SK-N-SH (cell line): ENCODE results near the gene SURF6. TPM values are rescaled to one million over a fixed set of nuclear protein-coding genes. Genes with fewer than 3 reads are reported as not detected.

ENCODE experiments used
- CTCF ChIA-PET: fragments of 300-600, 350-600 bp; formaldehyde crosslinking; extraction: SDS; loops from one replicate; lab custom pipeline; 2021; lab: Yijun Ruan, JAX
- POLR2A ChIA-PET: fragments of 350-600 bp; sonication (Branson Sonifier 250); formaldehyde crosslinking; extraction: SDS; loops from one replicate; lab custom pipeline; 2020; ENCODE audit warnings: antibody characterized with exemption, inconsistent platforms; lab: Yijun Ruan, JAX
- DNase-seq: peaks from one replicate; pipeline ENCODE4 v3.0.0; 2012
- H2AFZ ChIP-seq: fragments of 200-600 bp; sonication (generic); 2 replicates; pipeline ENCODE4 v1.8.1; 2016; ENCODE audit warnings: antibody characterized with exemption, mild to moderate bottlenecking, low read depth
- H3F3A ChIP-seq: fragments of 200-600 bp; sonication (generic); replicated peaks from 2 replicates; pipeline ENCODE3; 2016; ENCODE audit warnings: antibody characterized with exemption, mild to moderate bottlenecking; ENCODE audit not compliant: insufficient read depth
- H3K27ac ChIP-seq, 2 experiments: fragments of 200-500 bp in 1 of 2; fragments of 200-600 bp in 1 of 2; sonication (Bioruptor generic) in 1 of 2; sonication (generic), shearing (Covaris generic) in 1 of 2; 2 replicates each; pipeline versions ENCODE4 v1.5.1 to v1.6.1; 2014 to 2016; ENCODE audit warnings: low read depth in 2 of 2, inconsistent platforms in 1 of 2, low read length in 1 of 2, mild to moderate bottlenecking in 1 of 2, mixed read lengths in 1 of 2
- H3K27me3 ChIP-seq: fragments of 200-600 bp; sonication (generic), shearing (Covaris generic); 2 replicates; pipeline ENCODE4 v1.6.1; 2016; ENCODE audit warnings: mixed run types; ENCODE audit not compliant: insufficient read depth
- H3K36me3 ChIP-seq, 2 experiments: fragments of 200-500 bp in 1 of 2; fragments of 200-600 bp in 1 of 2; sonication (Bioruptor generic) in 1 of 2; sonication (generic) in 1 of 2; replicated peaks in 1 of 2; 2 replicates each; pipeline versions ENCODE3 to v1.5.1; 2014 to 2016; ENCODE audit warnings: low read length in 1 of 2, mild to moderate bottlenecking in 1 of 2; ENCODE audit not compliant: insufficient read depth in 2 of 2, control insufficient read depth in 1 of 2
- H3K4me1 ChIP-seq, 2 experiments: fragments of 200-500 bp in 1 of 2; fragments of 200-600 bp in 1 of 2; sonication (Bioruptor generic) in 1 of 2; sonication (generic), shearing (Covaris generic) in 1 of 2; 2 replicates each; pipeline versions ENCODE4 v1.5.1 to v1.6.1; 2014 to 2016; ENCODE audit warnings: low read depth in 1 of 2, low read length in 1 of 2, mixed run types in 1 of 2; ENCODE audit not compliant: insufficient read depth in 2 of 2, control insufficient read depth in 1 of 2
- H3K4me2 ChIP-seq: fragments of 200-600 bp; sonication (generic), shearing (Covaris generic); 2 replicates; pipeline ENCODE4 v1.6.1; 2017; ENCODE audit warnings: mixed run types
- H3K4me3 ChIP-seq, 2 experiments: fragments of 200-500 bp in 1 of 2; fragments of 200-600 bp in 1 of 2; sonication (Bioruptor generic) in 1 of 2; sonication (generic), shearing (Covaris generic) in 1 of 2; 2 replicates each; pipeline versions ENCODE4 v1.5.1 to v1.8.1; 2014 to 2016; ENCODE audit warnings: low read depth in 2 of 2, inconsistent platforms in 1 of 2, low read length in 1 of 2, mild to moderate bottlenecking in 1 of 2, mixed read lengths in 1 of 2, moderate library complexity in 1 of 2
- H3K79me2 ChIP-seq: fragments of 200-600 bp; sonication (generic); 2 replicates; pipeline ENCODE4 v1.8.1; 2017; ENCODE audit warnings: mild to moderate bottlenecking; ENCODE audit not compliant: insufficient read depth
- H3K9ac ChIP-seq: fragments of 200-600 bp; sonication (generic); 2 replicates; pipeline ENCODE4 v1.6.1; 2017; ENCODE audit warnings: mixed run types
- H3K9me2 ChIP-seq: fragments of 200-600 bp; sonication (generic); 2 replicates; pipeline ENCODE4 v1.6.1; 2017; ENCODE audit warnings: mixed run types
- H3K9me3 ChIP-seq: fragments of 200-600 bp; sonication (generic); 2 replicates; pipeline ENCODE4 v1.6.1; 2017; ENCODE audit warnings: mixed run types, mild to moderate bottlenecking, moderate library complexity
- H4K20me1 ChIP-seq: fragments of 200-600 bp; sonication (generic); 2 replicates; pipeline ENCODE4 v1.6.1; 2017; ENCODE audit warnings: mild to moderate bottlenecking, mixed run types; ENCODE audit not compliant: insufficient read depth
- EP300 ChIP-seq, 2 experiments: IDR thresholded peaks; 2 replicates each; pipeline versions ENCODE4 v1.4.0 to v1.6.1; 2012; ENCODE audit warnings: borderline replicate concordance in 1 of 2, low read depth in 1 of 2, low read length in 1 of 2
- FOXM1 ChIP-seq: IDR thresholded peaks from 2 replicates; pipeline ENCODE4 v1.4.0; 2012; ENCODE audit warnings: low read depth, mild to moderate bottlenecking
- GATA2 ChIP-seq: sonication (generic); formaldehyde crosslinking; IDR thresholded peaks from 2 replicates; pipeline ENCODE4 v1.5.0; 2020; ENCODE audit warnings: mild to moderate bottlenecking, missing genetic modification reagents
- JUND ChIP-seq: IDR thresholded peaks from 2 replicates; pipeline ENCODE4 v1.4.0; 2012
- MAX ChIP-seq: IDR thresholded peaks from 2 replicates; pipeline ENCODE4 v1.4.0; 2012; ENCODE audit warnings: low read depth
- MXI1 ChIP-seq: IDR thresholded peaks from 2 replicates; pipeline ENCODE4 v1.6.1; 2012; ENCODE audit warnings: mild to moderate bottlenecking, low read depth, low read length, improper control_type of control experiment
- NFIC ChIP-seq: IDR thresholded peaks from 2 replicates; pipeline ENCODE4 v1.4.0; 2012; ENCODE audit warnings: borderline replicate concordance
- NRF1 ChIP-seq: IDR thresholded peaks from 2 replicates; pipeline ENCODE4 v1.6.1; 2012; ENCODE audit warnings: low read depth, mild to moderate bottlenecking, low read length
- PBX3 ChIP-seq: IDR thresholded peaks from 2 replicates; pipeline ENCODE4; 2012
- RCOR1 ChIP-seq: fragments of 150-350 bp; IDR thresholded peaks from 2 replicates; pipeline ENCODE4 v1.6.1; 2017; ENCODE audit warnings: antibody characterized with exemption, low read length
- RFX5 ChIP-seq: IDR thresholded peaks from 2 replicates; pipeline ENCODE4 v1.6.1; 2012; ENCODE audit warnings: mild to moderate bottlenecking, improper control_type of control experiment, low read length
- RXRA ChIP-seq: IDR thresholded peaks from 2 replicates; pipeline ENCODE4 v1.4.0; 2012; ENCODE audit warnings: low read depth, mild to moderate bottlenecking, borderline replicate concordance
- SIN3A ChIP-seq: IDR thresholded peaks from 2 replicates; pipeline ENCODE4 v1.6.1; 2012; ENCODE audit warnings: low read depth, mild to moderate bottlenecking, low read length, moderate library complexity, borderline replicate concordance
- SMC3 ChIP-seq: IDR thresholded peaks from 2 replicates; pipeline ENCODE4 v1.6.1; 2012; ENCODE audit warnings: low read depth, low read length, improper control_type of control experiment
- TAF1 ChIP-seq: IDR thresholded peaks from 2 replicates; pipeline ENCODE4 v1.6.1; 2012; ENCODE audit warnings: low read depth, mild to moderate bottlenecking, low read length, moderate library complexity, borderline replicate concordance
- TCF12 ChIP-seq: IDR thresholded peaks from 2 replicates; pipeline ENCODE4 v1.4.0; 2012
- ZBTB33 ChIP-seq: IDR thresholded peaks from 2 replicates; pipeline ENCODE4 v1.4.0; 2012; ENCODE audit warnings: low read depth, borderline replicate concordance
- WGBS: methylation state at CpG from one replicate; pipeline ENCODE4 v1.1.6; 2017; ENCODE audit warnings: low lambda C conversion rate; 5-methylcytosine and 5-hydroxymethylcytosine counted together
- polyA plus RNA-seq, 3 experiments: library from polyadenylated mRNA; depleted of rRNA; stranded (reverse); fragments of >200 nt; gene quantifications; 2 replicates each; pipeline ENCODE4 v1.2.3, GENCODE V29; 2012
- TF ChIP-seq, protein P1 (sequence below): fragments of 150-350 bp; IDR thresholded peaks from 2 replicates; pipeline ENCODE4 v1.6.1; 2016; ENCODE audit warnings: mild to moderate bottlenecking, low read depth, low read length

The SURF6 gene
- polyA plus RNA-seq, 1 of the 3 experiments (the other 2 are of a cell fraction) = 44.5 TPM

DNA sequence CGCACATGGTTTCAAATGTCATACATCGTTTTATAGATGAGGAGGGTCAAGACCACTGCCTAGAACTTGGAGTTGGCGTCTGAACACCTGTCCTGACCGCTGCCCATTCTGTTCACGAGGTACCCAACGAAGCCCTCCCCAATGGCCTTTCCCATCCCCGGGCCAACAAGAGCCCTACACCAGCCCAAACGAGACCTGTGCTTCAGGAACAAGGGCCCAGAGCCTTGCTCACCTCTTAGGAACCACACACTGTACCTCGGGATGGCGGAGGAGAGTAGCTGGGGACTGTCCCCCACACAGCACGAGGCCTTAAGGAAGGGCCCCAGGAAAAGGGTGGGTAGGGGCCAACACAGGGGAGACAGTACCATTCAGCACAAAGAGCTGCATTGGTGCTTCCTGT is 3.0 kb downstream of the SURF6 start:
- Histone ChIP-seq H3K4me3 (no peak overlapping the region), H3K4me2 (no peak overlapping the region), H3K79me2 (peaks cover 27% of the 10 kb centered on the region), H3K27me3 (no peaks in the 10 kb centered on the region), H2AFZ (no peak overlapping the region), H4K20me1 (0 out of 2 replicates have a peak, but pooled peaks cover 13% of the 10 kb centered on the region), H3K27ac (no peak overlapping the region), H3F3A (peaks cover 21% of the 10 kb centered on the region), H3K4me1 (peaks cover 8 to 15% of the 10 kb centered on the region in 2 experiments; a peak in 1 of 4 replicates), H3K36me3 (peaks cover 38 to 46% of the 10 kb centered on the region in 2 experiments)
- WGBS = 97% methylated on average over 11 of the region's 11 CpGs
- ChIA-PET CTCF (interaction anchor here (0.6 to 4.8 kb wide), 5 partner anchors 10 to 146 kb away, joined by 3 to 33 read pairs (median 4); partner anchors contain the start of genes MED22 and RPL7A), POLR2A (interaction anchor here (3.8 kb wide), 1 partner anchor 15 kb away, joined by 16 read pairs; the partner anchor contains the start of genes MED22 and RPL7A)
- no peak for DNase-seq
- TF ChIP-seq RCOR1 = no peak
- TF ChIP-seq ZBTB33 = no peak
- no peak for TF ChIP-seq FOXM1
- no peak for TF ChIP-seq TCF12
- no peak for TF ChIP-seq GATA2 (CRISPR knock-in tag)
- TF ChIP-seq SMC3 = no peak
- no peak for TF ChIP-seq RXRA
- TF ChIP-seq MAX = no peak
- no peak for TF ChIP-seq JUND
- no peak for TF ChIP-seq NRF1
- TF ChIP-seq RFX5 = no peak
- TF ChIP-seq EP300 (IDR thresholded peaks at IDR 0.05; ENCODE audit: borderline replicate concordance in 1 of 2, low read depth in 1 of 2, low read length in 1 of 2) = no peak
- TF ChIP-seq, protein P1, sequence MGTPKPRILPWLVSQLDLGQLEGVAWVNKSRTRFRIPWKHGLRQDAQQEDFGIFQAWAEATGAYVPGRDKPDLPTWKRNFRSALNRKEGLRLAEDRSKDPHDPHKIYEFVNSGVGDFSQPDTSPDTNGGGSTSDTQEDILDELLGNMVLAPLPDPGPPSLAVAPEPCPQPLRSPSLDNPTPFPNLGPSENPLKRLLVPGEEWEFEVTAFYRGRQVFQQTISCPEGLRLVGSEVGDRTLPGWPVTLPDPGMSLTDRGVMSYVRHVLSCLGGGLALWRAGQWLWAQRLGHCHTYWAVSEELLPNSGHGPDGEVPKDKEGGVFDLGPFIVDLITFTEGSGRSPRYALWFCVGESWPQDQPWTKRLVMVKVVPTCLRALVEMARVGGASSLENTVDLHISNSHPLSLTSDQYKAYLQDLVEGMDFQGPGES = no peak
- TF ChIP-seq MXI1 = no peak
- no peak for TF ChIP-seq NFIC
- TF ChIP-seq SIN3A = no peak
- TF ChIP-seq, all 33 proteins: peak for 0
- Histone ChIP-seq H3K9me2 (no peaks in the 10 kb centered on the region), H3K9ac (no peak overlapping the region), H3K9me3 (no peaks in the 10 kb centered on the region)

GRCh38 chr9:133332381-133332730 is 3.6 kb downstream of the SURF6 start:
- H3K9ac ChIP-seq = no peak overlapping the region
- no peak overlapping the region for H2AFZ ChIP-seq
- H3K4me3 ChIP-seq = no peak overlapping the region
- peaks cover 8 to 15% of the 10 kb centered on the region in 2 experiments; a peak in 1 of 4 replicates for H3K4me1 ChIP-seq
- TF ChIP-seq FOXM1 = no peak
- no peak for TF ChIP-seq TAF1
- no peak for TF ChIP-seq NFIC
- no peak for TF ChIP-seq TCF12
- no peak for TF ChIP-seq EP300 (IDR thresholded peaks at IDR 0.05; ENCODE audit: borderline replicate concordance in 1 of 2, low read depth in 1 of 2, low read length in 1 of 2)
- TF ChIP-seq PBX3 = no peak
- WGBS = 85% methylated on average over 16 of the region's 20 CpGs
- no peaks in the 10 kb centered on the region for H3K9me3 ChIP-seq
- POLR2A ChIA-PET = interaction anchor here (3.8 kb wide), 1 partner anchor 15 kb away, joined by 16 read pairs; the partner anchor contains the start of genes MED22 and RPL7A
- peaks cover 20% of the 10 kb centered on the region for H3F3A ChIP-seq
- 0 out of 2 replicates have a peak, but pooled peaks cover 13% of the 10 kb centered on the region for H4K20me1 ChIP-seq
- H3K79me2 ChIP-seq = peaks cover 27% of the 10 kb centered on the region
- no peak for DNase-seq
- H3K27me3 ChIP-seq = no peaks in the 10 kb centered on the region
- CTCF ChIA-PET = interaction anchor here (0.6 to 4.8 kb wide), 5 partner anchors 11 to 146 kb away, joined by 3 to 33 read pairs (median 4); partner anchors contain the start of genes MED22 and RPL7A
- H3K27ac ChIP-seq = no peak overlapping the region
- no peak overlapping the region for H3K4me2 ChIP-seq
- peaks cover 38 to 46% of the 10 kb centered on the region in 2 experiments for H3K36me3 ChIP-seq
- no peaks in the 10 kb centered on the region for H3K9me2 ChIP-seq
